HEK293 (cell line): ENCODE results near the gene SETD2.
"Not testable (repeated sequence)": the region's sequence is repeated elsewhere in the genome, so short reads cannot be mapped to it uniquely, and the experiment has no call there.

Experiments used
- CTCF ChIA-PET: fragments of 350-600 bp; formaldehyde crosslinking; extraction: SDS; loops from one replicate; lab custom pipeline; 2021; ENCODE audit warnings: antibody characterized with exemption; lab: Yijun Ruan, JAX
- POLR2A ChIA-PET: fragments of 300-600 bp; formaldehyde crosslinking; extraction: SDS; loops from one replicate; lab custom pipeline; 2020; ENCODE audit warnings: antibody characterized with exemption, inconsistent platforms; lab: Yijun Ruan, JAX
- H3K27ac ChIP-seq: fragments of 200-500 bp; sonication (Bioruptor generic); 2 replicates; pipeline ENCODE4 v1.5.1; 2014; ENCODE audit warnings: low read depth, low read length, control low read depth, inconsistent platforms; ENCODE audit errors: extremely low read depth
- H3K36me3 ChIP-seq, 2 experiments: fragments of 200-500 bp in 1 of 2; sonication (Bioruptor generic) in 1 of 2; 1 replicate in 1 of 2; 2 replicates in 1 of 2; pipeline ENCODE4 v1.5.1; 2014 to 2017; ENCODE audit warnings: inconsistent platforms in 2 of 2, low read length in 2 of 2; ENCODE audit not compliant: control insufficient read depth in 2 of 2, insufficient read depth in 1 of 2
- H3K4me1 ChIP-seq: fragments of 200-500 bp; sonication (Bioruptor generic); 2 replicates; pipeline ENCODE4 v1.5.1; 2014; ENCODE audit warnings: mild to moderate bottlenecking, low read length, inconsistent platforms; ENCODE audit not compliant: control insufficient read depth, insufficient read depth
- H3K4me3 ChIP-seq: 2 replicates; pipeline ENCODE4 v1.5.1; 2011; ENCODE audit warnings: low read depth, mild to moderate bottlenecking, control low read depth, low read length, moderate library complexity
- H3K9me3 ChIP-seq: fragments of 200-500 bp; sonication (Bioruptor generic); 2 replicates; pipeline ENCODE4 v1.5.1; 2014; ENCODE audit warnings: low read depth, low read length, inconsistent platforms; ENCODE audit not compliant: control insufficient read depth, insufficient read depth
- GLI2 ChIP-seq: fragments of 450-650 bp; formaldehyde crosslinking; IDR thresholded peaks from 2 replicates; pipeline ENCODE4; 2017; ENCODE audit warnings: missing biosample characterization, missing genetic modification characterization, low read depth, borderline replicate concordance
- KLF1 ChIP-seq: fragments of 450-650 bp; formaldehyde crosslinking; IDR thresholded peaks from 2 replicates; pipeline ENCODE4 v1.5.1; 2016; ENCODE audit warnings: missing biosample characterization, missing genetic modification characterization
- OVOL3 ChIP-seq: fragments of 450-650 bp; formaldehyde crosslinking; IDR thresholded peaks from 2 replicates; pipeline ENCODE4 v1.5.1; 2016; ENCODE audit warnings: missing biosample characterization, missing genetic modification characterization
- SALL2 ChIP-seq: fragments of 450-650 bp; formaldehyde crosslinking; IDR thresholded peaks from 2 replicates; pipeline ENCODE4 v1.5.0; 2017; ENCODE audit warnings: missing biosample characterization, mild to moderate bottlenecking, missing genetic modification characterization, borderline replicate concordance
- SCRT1 ChIP-seq: fragments of 450-650 bp; formaldehyde crosslinking; IDR thresholded peaks from 2 replicates; pipeline ENCODE4 v1.5.1; 2016; ENCODE audit warnings: missing biosample characterization, missing genetic modification characterization, borderline replicate concordance
- SCRT2 ChIP-seq: fragments of 450-650 bp; formaldehyde crosslinking; IDR thresholded peaks from 2 replicates; pipeline ENCODE4 v1.5.1; 2016; ENCODE audit warnings: missing biosample characterization, missing genetic modification characterization
- ZFHX2 ChIP-seq: fragments of 450-650 bp; formaldehyde crosslinking; conservative IDR thresholded peaks from 2 replicates; pipeline ENCODE4 v1.5.1; 2016; ENCODE audit warnings: missing biosample characterization, missing genetic modification characterization
- ZNF146 ChIP-seq: fragments of 450-650 bp; formaldehyde crosslinking; IDR thresholded peaks from 2 replicates; pipeline ENCODE4 v1.5.1; 2016; ENCODE audit warnings: missing biosample characterization, missing genetic modification characterization
- ZNF16 ChIP-seq: fragments of 450-650 bp; formaldehyde crosslinking; IDR thresholded peaks from 2 replicates; pipeline ENCODE4 v1.5.1; 2016; ENCODE audit warnings: low read depth, missing biosample characterization, missing genetic modification characterization
- ZNF169 ChIP-seq: fragments of 450-650 bp; formaldehyde crosslinking; IDR thresholded peaks from 2 replicates; pipeline ENCODE4 v1.5.1; 2016; ENCODE audit warnings: missing biosample characterization, missing genetic modification characterization
- ZNF423 ChIP-seq: fragments of 450-650 bp; formaldehyde crosslinking; IDR thresholded peaks from 2 replicates; pipeline ENCODE4 v1.5.1; 2016; ENCODE audit warnings: missing biosample characterization, missing genetic modification characterization
- ZNF426 ChIP-seq: fragments of 450-650 bp; formaldehyde crosslinking; IDR thresholded peaks from 2 replicates; pipeline ENCODE4 v1.5.1; 2017; ENCODE audit warnings: missing biosample characterization, missing genetic modification characterization, mild to moderate bottlenecking, inconsistent platforms, moderate library complexity
- ZNF529 ChIP-seq: fragments of 450-650 bp; formaldehyde crosslinking; IDR thresholded peaks from 2 replicates; pipeline ENCODE4 v1.5.1; 2017; ENCODE audit warnings: missing genetic modification characterization, missing biosample characterization; ENCODE audit not compliant: insufficient replicate concordance
- ZNF544 ChIP-seq: fragments of 450-650 bp; formaldehyde crosslinking; IDR thresholded peaks from 2 replicates; pipeline ENCODE4 v1.5.0; 2017; ENCODE audit warnings: missing biosample characterization, missing genetic modification characterization
- ZNF558 ChIP-seq: fragments of 450-650 bp; formaldehyde crosslinking; IDR thresholded peaks from 2 replicates; pipeline ENCODE4 v1.5.1; 2016; ENCODE audit warnings: missing biosample characterization, missing genetic modification characterization
- ZNF654 ChIP-seq: fragments of 450-650 bp; formaldehyde crosslinking; IDR thresholded peaks from 2 replicates; pipeline ENCODE4 v1.5.1; 2016; ENCODE audit warnings: low read depth, missing biosample characterization, missing genetic modification characterization
- ZNF658 ChIP-seq: fragments of 450-650 bp; formaldehyde crosslinking; IDR thresholded peaks from 2 replicates; pipeline ENCODE4; 2016; ENCODE audit warnings: missing biosample characterization, missing genetic modification characterization
- ZNF664 ChIP-seq: fragments of 450-650 bp; formaldehyde crosslinking; IDR thresholded peaks from 2 replicates; pipeline ENCODE4 v1.5.1; 2016; ENCODE audit warnings: missing biosample characterization, missing genetic modification characterization
- TF ChIP-seq, protein P1 (sequence below): fragments of 450-650 bp; formaldehyde crosslinking; IDR thresholded peaks from 2 replicates; pipeline ENCODE4 v1.5.1; 2016; ENCODE audit warnings: missing biosample characterization, missing genetic modification characterization

SETD2 gene

DNA sequence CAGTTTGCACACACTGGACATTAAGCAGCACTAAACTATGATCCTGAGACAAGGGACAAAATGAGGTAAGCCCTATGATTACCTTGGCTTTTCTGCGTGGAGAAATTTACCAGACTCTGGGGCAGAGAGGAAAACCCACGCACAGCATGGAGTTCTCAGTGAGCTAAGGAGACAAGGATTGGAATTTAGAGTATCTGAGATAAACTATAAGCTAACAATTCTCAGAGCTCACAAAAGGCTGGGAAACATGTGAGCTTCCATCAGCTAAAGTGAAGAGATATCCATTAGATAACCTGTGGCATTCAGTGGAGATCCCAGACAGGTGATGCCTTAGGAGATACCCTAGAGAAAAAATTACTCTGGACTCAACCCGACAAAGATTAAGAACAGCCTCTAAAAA lies 135.8 kb downstream of the SETD2 start:
- TF ChIP-seq, protein P1, sequence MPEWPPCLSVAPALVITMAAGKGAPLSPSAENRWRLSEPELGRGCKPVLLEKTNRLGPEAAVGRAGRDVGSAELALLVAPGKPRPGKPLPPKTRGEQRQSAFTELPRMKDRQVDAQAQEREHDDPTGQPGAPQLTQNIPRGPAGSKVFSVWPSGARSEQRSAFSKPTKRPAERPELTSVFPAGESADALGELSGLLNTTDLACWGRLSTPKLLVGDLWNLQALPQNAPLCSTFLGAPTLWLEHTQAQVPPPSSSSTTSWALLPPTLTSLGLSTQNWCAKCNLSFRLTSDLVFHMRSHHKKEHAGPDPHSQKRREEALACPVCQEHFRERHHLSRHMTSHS, result no peak
- TF ChIP-seq ZNF544 (tag by site-specific recombination) (no peak), ZNF664 (tag by site-specific recombination) (no peak), ZNF558 (tag by site-specific recombination) (no peak), ZNF529 (no peak), KLF1 (no peak), ZNF658 (tag by site-specific recombination) (no peak), ZNF423 (tag by site-specific recombination) (no peak), ZFHX2 (no peak), ZNF146 (no peak), ZNF16 (tag by site-specific recombination) (no peak), SALL2 (tag by site-specific recombination) (no peak)
- TF ChIP-seq, all 188 proteins: peak for 0
- Histone ChIP-seq H3K4me1 (no peaks in the 10 kb centered on the region), H3K27ac (no peak overlapping the region), H3K9me3 (no peaks in the 10 kb centered on the region), H3K36me3 (peaks cover 0 to 4% of the 10 kb centered on the region in 2 experiments; a peak in 2 of 3 replicates), H3K4me3 (no peak overlapping the region)
- POLR2A ChIA-PET, result no interaction called here
- CTCF ChIA-PET, result interaction anchor here (1.2 kb wide), 1 partner anchor 13 kb away, joined by 4 read pairs; no protein-coding TSS in a partner anchor

DNA sequence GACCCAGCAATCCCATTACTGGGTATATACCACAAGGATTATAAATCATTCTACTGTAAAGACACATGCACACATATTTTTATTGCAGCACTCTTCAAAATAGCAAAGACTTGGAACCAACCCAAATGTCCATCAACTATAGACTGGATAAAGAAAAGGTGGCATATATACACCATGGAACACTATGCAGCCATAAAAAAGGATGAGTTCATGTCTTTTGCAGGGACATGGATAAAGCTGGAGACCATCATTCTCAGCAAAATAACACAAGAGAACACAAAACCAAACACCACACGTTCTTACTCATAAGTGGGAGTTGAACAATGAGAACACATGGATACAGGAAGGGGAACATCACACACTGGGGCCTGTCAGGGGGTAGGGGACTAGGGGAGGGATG lies 137.5 kb downstream of the SETD2 start:
- H3K4me1 ChIP-seq, H3K36me3 ChIP-seq, POLR2A ChIA-PET, H3K9me3 ChIP-seq, CTCF ChIA-PET, H3K27ac ChIP-seq, H3K4me3 ChIP-seq: not testable (repeated sequence)
- TF ChIP-seq ZNF146, result peak; percentile 63

DNA sequence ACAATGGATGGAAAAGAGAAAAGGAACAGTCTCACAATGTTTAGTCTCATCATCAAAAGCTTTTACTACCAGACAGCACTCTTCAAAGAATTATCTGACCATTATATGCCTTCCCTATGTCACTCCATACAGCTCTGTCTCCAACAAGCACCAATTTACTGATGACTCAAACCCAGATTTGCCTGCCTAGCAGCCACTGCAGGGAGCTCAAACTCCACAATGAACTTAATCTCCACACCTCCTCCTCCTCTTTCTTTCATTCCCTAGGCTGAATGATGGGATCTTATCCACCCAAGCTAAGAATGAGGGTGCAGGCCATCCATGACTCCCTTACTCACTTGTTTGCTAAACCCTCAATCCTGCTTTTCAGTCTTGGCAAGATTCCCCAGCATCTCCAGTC lies 139.0 kb downstream of the SETD2 start:
- Histone ChIP-seq H3K4me3 (no peak overlapping the region), H3K4me1 (no peaks in the 10 kb centered on the region), H3K36me3 (peaks cover 0 to 13% of the 10 kb centered on the region in 2 experiments; a peak in 1 of 3 replicates), H3K9me3 (no peaks in the 10 kb centered on the region), H3K27ac (no peak overlapping the region)
- POLR2A ChIA-PET, result no interaction called here
- CTCF ChIA-PET, result interaction anchor here (1.1 kb wide), 1 partner anchor 20 kb away, joined by 3 read pairs; no protein-coding TSS in a partner anchor
- TF ChIP-seq ZNF654 (tag by site-specific recombination) (peak; percentile 38), OVOL3 (no peak), GLI2 (tag by site-specific recombination) (no peak)

DNA sequence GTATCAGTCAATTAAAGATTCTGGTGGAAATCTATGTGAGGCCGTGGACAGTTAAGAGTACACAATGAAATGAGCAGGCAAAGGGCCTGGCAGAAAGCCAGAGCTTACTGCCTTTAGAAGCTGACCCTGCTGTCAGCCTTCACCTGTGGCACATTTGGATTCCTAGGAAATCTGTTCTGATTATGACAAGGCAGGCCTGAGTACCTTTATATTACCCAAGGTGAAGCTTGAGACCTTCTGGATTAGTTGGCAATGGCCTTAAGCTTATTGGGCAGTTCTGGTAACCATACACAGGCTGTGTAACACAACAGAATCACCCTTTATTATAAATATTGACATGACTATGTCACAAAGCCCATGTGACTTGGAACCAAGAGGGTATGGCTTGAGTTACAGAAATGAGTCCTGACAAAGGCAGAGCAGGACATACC lies 141.3 kb downstream of the SETD2 start:
- peaks cover 0 to 35% of the 10 kb centered on the region in 2 experiments; a peak in 1 of 3 replicates for H3K36me3 ChIP-seq
- TF ChIP-seq ZNF169 (no peak), SCRT1 (peak; percentile 18; the same call in 1 of the 2 replicates), ZNF426 (no peak), ZNF658 (tag by site-specific recombination) (no peak), SCRT2 (tag by site-specific recombination) (0 out of 2 replicates have a peak, but pooled peaks have one; percentile 26)
- TF ChIP-seq, all 188 proteins: peak for 2
- Histone ChIP-seq H3K27ac (no peak overlapping the region), H3K9me3 (no peaks in the 10 kb centered on the region), H3K4me3 (no peak overlapping the region), H3K4me1 (no peaks in the 10 kb centered on the region)
- ChIA-PET CTCF (no interaction called here), POLR2A (no interaction called here)
